ENCODE results near the gene ADGRG6.
"Not testable (repeated sequence)": the region's sequence is repeated elsewhere in the genome, so short reads cannot be mapped to it uniquely, and the experiment has no call there.

The ADGRG6 gene

DNA sequence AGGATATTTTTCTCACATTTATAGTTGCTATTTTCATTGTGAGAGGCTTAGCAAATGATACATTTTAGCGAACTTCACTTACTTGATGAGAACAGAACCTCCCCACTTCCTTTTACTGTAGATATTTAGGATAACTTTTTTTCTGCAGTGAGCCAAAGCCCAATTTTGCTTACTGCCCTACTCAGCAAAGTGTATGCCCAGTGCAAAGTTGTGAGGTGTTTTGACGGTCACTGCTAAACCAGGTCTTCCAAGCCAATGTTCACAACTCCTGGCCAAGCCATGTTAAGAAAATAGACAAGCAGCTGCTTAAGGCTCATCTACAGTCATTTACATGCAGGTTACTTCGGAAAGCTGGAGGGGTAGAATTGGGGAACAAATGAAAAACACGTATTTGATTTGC is 144.8 kb downstream of the ADGRG6 start:
- no peak for DNase-seq (ENCODE audit: low spot score)

DNA sequence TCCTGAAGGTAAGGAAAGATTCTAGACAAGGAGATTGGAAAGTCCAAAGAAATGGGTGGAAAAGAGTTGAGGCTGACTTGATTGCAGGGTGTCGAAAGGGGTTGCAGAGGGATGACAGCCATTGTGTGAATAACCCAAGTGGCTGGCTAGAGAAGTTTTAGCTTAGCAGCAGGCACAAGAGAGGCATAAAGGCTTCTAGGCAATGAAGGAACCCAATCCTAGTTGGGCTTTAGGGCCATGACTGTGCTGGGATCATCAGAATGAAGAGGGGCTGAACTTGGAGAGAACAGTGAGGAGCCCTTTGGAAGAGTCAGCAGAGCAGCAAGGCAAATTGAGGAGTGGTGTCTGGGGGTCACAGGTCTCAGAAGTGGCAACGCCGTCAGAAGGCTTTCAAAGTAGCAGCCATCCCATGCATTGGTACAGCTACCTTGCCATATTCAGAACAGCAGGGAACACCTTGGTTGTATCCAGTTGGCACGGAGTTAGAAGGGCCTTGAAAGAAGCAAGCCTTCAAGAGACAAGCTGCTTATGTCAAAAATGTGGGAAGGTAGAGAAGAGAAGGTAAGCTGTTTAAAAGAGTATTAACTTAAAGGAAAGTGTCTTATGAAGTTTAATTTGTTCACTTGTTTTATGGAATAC is 146.4 kb downstream of the ADGRG6 start:
- no peak for DNase-seq (ENCODE audit: low spot score)

DNA sequence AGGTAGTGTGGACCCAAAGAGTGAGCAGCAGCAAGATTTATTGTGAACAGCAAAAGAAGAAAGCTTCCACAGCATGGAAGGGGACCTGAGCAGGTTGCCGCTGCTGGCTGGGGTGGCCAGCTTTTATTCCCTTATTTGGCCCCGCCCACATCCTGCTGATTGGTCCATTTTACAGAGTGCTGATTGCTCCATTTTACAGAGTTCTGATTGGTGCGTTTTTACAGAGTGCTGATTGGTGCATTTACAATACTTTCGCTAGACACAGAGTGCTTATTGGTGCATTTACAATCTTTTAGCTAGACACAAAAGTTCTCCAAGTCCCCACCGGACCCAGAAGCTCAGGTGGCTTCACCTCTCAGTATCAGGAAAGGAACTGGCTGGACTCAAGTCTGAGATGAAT is 149.0 kb downstream of the ADGRG6 start:
- not testable (repeated sequence) for DNase-seq (ENCODE audit: low spot score)

DNA sequence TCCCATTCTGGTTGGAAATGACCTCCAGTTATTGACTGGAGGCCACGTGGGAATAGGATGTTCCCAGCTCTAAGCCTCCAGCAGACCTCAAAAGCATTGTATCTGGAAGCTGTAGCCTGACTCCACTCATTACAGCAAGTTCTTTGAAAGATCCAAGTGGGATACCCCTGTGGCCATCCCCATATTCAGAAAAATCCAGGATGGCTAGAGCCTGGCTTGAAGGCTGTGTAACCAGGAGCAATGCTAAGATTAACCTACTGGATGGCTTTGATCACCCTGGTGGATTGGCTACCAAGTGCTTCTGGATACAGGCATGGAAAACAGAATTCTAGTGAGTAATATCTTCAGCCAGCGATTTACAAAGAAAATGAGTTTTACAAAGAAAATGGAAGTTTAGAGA is 151.2 kb downstream of the ADGRG6 start:
- no peak for DNase-seq (ENCODE audit: low spot score)

DNA sequence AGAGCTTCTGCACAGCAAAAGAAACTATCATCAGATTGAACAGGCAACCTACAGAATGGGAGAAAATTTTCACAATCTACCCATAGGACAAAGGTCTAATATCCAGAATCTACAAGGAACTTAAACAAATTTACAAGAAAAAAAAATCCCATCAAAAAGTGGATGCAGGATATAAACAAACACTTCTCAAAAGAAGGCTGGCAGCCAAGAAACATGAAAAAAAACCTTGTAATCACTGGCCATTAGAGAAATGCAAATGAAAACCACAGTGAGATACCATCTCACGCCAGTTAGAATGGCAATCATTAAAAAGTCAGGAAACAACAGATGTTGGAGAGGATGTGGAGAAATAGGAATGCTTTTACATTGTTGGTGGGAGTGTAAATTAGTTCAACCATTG is 152.4 kb downstream of the ADGRG6 start:
- not testable (repeated sequence) for DNase-seq (ENCODE audit: low spot score)

DNA sequence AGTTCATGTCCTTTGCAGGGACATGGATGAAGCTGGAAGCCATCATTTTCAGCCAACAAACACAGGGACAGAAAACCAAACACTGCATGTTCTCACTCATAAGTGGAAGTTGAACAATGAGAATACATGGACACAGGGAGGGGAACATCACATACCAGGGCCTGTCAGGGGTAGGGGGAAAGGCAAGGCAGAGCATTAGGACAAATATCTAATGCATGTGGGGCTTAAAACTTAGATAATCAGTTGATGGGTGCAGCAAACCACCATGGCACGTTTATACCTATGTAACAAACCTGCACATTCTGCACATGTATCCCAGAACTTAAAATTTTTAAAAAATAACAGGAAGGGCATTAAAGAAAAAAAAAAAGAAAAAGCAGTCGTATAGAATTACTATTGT is 153.0 kb downstream of the ADGRG6 start:
- not testable (repeated sequence) for DNase-seq (ENCODE audit: low spot score)

DNA sequence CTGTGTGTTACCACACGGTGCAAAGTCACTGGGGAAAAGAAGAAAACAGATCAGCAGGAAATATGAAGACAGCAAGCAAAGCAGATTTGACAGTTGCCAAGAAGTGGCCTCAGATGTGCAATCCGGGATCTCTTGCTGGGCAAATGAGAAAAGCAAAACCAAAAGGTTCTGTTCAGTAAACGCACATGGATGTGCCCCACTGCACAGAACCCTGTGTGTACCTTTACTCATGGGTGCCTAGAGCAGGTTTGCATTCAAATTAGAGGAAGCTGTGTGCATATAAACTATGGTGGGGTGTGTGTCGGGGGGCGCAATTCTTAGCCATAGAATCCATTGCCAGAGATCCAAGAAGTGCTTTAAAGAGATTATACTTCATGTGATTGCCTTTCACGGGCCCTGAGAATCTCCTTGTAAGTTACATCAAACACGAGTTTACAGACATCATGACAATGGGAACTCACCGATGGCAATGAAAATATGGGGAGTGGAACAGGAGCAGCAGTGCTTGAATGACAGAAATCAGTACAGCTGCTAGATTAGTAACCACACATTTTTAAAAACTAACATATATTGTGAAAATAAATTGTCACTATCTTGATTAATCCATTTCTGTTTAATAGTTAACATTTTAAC is 154.3 kb downstream of the ADGRG6 start:
- DNase-seq (ENCODE audit: low spot score): no peak

DNA sequence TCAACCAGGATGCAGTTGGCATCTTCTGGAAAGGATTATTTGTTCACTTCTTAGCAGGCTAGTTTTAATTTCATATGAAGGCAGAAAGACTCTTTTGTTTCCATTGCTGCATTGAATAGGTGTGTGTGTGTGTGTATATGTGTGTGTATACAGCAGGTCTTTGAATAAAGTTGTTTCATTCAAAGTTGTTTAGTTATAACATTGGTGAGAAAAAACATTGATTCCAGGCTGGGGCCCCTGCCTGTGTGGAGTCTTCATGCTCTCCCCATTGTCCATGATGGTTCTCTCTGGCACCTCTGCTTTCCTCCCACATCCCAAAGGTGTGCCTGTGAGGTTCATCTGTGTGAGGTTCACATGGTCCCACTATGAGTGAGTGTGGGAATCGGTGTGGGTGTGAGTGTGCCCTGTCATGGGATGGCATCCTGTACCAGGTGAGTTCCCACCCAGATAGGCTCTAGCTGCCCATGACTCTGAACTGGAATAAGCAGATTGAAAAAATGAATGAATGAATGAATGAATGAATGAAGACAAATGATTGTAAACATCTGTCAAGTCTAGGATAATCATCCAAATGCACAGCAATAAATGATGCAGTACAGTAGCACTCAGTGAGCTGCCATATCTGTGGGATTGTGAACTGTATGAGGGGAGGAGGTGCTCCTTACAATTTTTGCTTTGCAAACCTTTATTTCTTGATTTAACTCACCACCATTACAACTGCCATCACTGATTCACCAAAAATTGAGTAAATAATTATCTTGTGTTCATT is 156.0 kb downstream of the ADGRG6 start:
- DNase-seq (ENCODE audit: low spot score): no peak

DNA sequence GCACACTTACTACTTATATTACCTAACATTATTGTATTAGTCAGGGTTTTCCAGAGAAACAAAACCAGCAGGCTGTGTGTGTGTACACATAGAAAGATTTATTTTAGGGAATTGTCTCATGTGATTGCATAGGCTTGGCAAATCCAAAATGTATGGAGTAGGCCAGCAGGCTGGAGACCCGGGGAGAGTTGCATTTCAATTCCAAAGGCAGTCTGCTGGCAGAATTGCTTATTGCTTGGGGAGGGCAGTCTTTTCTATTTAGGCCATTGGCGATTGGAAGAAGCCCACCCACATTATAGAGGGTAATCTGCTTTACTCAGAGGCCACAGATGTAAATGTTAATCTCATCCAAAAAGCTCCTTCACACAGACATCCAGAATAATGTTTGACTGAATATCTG is 157.0 kb downstream of the ADGRG6 start:
- DNase-seq (ENCODE audit: low spot score): no peak

DNA sequence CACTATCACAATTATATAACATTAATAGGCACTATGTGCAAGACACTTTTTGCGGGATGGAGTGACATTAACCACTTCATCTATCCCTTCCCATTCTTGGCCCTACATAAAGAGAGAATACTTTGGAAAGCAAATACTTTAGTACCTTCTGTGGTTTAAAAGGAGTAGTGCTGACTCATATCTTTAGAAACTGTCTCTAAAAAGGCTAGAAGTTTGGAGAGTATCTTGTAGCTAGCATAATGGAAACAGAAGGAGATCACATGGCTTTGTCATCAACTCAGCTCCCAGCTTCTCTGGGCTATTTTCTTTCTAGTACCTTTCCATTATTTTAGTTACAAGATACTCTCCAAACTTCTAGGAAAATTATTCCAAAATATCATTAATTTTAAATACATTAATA is 157.5 kb downstream of the ADGRG6 start:
- peak; percentile 12 for DNase-seq (ENCODE audit: low spot score)

DNA sequence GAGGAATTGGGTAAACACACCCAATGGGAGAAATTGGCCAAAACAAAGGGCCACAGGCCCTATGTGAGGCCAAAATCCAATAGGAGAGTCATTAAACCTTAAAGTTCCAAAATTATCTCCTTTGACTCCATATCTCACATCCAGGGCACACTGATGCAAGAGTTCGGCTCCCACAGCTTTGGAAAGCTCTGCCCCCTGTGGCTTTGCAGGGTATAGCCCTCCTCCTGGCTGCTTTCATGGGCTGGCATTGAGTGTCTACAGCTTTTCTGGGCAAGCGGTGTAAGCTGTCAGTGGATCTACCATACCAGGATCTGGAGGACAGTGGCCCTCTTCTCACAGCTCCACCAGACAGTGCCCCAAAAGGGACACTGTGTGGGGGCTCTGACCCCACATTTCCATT is 160.5 kb downstream of the ADGRG6 start:
- DNase-seq (ENCODE audit: low spot score): no peak

DNA sequence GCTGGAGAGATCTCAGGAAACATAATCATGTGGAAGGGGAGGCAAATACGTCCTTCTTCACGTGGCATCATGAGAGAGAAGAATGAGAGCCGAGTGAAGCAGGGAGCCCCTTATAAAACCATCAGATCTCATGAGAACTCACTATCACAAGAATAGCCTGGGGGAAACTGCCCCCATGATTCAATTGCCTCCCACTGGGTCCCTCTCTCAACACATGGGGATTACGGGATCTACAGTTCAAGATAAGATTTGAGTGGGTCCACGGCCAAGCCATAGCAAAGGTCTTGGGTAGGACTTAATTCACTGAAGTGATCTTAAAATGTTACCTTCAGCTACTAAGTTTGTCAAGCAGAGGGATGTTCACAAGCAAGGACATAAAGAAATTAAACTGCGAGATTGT is 162.2 kb downstream of the ADGRG6 start:
- DNase-seq (ENCODE audit: low spot score): no peak

DNA sequence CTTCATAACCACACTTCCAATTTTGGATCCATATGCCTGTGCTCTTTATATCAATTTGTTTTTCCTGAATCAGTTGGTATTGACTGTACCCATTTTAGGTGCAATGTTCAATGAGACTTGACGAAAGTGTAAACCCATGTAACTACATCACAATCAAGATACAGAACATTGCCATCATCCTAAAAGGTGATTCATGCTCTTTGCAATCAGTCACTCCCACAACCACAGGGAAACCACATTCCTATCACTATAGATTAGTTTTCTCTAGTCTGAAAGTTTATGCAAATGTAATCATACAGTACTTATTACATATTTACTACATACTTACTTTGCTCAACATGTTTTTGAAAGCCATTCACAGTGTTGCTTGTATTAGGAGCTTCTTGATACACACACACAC is 167.4 kb downstream of the ADGRG6 start:
- DNase-seq (ENCODE audit: low spot score): no peak

DNA sequence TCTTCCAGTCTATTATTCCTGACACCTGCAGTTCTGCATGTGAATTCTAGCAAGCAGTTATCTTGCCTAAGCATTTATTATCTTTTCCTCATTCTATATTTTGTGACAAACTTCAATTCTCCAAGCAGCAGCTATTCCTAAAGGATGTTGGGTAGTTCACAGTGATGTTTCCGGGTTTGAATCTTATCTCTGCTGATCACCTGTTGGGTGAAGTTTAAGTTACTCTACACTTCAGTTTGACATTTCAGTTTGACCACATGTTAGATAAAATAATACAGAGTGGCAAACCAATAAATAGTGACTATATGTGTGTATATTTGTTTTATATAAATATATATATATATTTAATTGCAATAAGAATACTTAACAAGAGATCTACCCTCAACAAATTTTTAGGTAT is 168.6 kb downstream of the ADGRG6 start:
- no peak for DNase-seq (ENCODE audit: low spot score)

DNA sequence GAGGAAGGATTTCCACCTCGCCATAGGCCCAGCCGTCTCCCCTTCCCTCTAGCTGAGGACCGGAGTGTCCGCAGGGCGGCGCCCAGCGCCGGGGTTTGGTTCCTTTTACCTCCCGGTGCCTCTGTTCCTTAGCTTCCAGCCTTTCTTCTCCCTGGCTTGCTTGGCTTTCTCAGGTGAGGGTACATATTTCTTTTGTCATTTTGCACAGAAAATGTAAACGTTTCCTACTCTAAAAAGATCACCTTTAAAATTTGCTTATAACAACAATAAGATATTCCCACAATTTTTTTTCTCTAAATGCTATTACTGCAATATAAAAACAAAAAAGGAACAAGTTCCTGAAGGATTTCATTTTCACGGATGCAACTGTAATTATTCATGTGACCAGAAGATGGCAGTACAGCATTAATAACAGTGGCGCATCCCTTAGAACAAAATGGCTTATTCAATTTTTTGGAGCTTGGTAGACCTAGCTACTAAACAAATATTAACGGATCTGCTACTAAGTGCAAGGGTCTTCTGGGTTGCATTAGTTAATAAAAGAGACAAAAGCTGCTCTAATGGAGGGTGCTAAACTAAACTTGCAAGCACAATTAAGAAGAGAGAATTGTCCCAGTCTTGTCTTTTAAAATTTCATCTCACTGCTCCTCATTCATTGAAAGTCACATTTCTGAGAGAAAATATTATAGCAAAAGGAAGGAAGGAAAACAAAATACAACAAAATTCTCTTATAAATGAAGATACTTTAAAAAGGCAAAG is 172.9 kb downstream of the ADGRG6 start:
- DNase-seq (ENCODE audit: low spot score): peak; percentile 38

DNA sequence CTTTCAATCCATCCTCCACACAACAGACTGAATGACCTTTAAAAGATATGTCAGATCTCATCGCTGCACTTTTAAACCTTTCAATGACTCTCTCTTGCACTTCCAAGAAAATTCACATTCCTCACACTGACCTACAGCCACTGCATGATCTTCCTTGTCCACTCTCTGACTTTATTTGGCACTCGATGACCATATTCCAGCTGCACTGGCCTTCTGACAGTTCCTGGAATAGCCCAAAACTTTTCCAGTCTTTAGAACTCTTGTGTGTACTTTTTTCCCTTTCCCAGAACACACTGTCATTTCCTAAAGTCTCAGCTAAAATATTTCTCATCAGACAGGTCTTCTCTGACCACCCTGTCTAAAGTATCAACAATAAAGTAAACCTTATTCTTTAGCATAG is 174.6 kb downstream of the ADGRG6 start:
- DNase-seq (ENCODE audit: low spot score): no peak

DNA sequence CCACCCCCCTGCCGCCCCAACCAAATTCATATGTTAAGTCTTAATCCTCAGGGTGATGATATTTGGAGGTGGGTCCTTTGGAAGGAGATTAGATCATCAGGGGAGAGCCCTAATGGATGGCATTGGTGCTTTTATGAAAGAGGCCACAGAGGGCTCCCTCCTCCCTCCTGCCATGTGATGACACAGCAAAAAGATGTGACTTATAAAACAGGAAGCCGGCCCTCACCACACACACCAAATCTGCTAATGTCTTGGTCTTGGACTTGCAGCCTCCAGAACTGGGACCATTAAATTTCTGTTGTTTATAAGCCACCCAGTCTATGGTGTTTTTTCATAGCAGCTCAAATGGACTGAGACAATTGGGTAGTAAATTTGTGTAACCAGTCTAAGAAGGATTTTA is 176.3 kb downstream of the ADGRG6 start:
- DNase-seq (ENCODE audit: low spot score): peak; percentile 20

DNA sequence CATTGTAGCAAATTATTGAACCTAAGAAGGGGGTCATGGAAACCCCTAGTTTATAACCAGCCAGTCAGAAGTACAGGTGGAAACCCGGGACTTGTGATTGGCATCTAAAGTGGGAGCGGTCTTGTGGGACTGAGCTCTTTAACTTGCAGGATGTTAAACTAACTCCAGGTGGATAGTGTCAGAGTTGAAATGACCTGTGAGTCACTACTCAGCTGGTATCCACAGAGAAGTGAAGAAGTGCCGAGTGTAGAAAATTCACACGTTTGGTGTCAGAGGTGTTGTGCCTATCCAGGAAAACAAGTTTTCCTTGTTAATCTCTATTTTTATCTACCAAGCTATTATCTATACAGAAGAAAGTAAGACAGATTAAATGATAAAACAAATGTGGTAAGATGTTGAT is 179.7 kb downstream of the ADGRG6 start:
- DNase-seq (ENCODE audit: low spot score): no peak

DNA sequence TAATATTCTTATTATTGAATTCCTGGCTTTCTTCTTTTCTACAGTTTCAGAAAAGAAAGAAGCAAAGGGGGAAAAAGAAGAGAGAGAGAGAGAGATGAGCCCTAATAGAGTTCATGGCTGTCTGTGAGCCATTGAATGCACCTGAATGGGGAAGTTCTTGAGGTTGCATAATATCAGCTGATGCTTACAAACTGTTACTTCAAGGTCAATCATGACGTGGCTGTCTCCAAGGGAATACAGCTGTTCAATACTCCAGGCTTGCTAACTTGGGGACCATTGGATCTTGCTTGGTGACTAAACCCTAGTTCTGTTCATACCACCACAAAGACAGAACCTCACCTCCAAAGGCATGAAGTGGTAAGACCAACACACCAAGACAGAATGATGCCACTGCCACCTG is 180.4 kb downstream of the ADGRG6 start:
- no peak for DNase-seq (ENCODE audit: low spot score)

DNA sequence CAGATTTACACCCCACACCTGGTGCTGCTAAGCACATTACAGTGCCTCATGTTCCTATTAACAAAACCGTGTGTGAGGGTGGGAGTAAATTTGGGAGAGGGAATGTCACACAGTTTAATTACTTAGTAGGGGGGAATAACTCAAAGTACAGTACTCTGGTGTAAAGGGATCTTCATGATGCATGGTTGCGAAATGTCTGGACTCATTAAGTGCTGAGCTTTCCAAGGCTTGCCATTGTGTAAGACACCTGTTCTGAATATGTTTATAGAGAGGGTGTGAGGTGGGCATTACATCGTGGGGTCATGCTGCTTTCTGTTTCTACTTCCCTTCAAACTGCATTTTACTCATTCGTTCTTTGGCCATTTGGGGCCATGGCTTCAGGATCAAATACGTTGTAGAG is 181.2 kb downstream of the ADGRG6 start:
- no peak for DNase-seq (ENCODE audit: low spot score)

DNA sequence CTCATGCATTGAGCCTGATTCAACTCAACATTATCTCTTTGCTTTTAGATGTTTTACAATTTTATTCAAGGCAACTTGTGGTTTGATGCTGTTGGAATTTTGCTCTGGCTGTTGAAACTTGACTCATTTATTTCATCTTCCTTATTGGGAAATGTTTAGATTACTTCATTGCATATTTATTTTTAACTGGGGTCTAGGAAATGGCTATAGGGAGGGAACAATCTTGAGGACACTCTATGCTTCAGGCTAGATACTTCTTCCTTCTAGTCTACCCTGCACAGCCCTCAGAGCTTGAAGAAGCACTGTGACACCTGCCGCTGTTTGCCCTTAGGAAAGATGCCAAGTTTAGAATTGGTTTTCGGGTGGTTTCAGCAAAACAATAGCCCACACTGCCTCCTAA is 183.4 kb downstream of the ADGRG6 start:
- DNase-seq (ENCODE audit: low spot score): no peak

DNA sequence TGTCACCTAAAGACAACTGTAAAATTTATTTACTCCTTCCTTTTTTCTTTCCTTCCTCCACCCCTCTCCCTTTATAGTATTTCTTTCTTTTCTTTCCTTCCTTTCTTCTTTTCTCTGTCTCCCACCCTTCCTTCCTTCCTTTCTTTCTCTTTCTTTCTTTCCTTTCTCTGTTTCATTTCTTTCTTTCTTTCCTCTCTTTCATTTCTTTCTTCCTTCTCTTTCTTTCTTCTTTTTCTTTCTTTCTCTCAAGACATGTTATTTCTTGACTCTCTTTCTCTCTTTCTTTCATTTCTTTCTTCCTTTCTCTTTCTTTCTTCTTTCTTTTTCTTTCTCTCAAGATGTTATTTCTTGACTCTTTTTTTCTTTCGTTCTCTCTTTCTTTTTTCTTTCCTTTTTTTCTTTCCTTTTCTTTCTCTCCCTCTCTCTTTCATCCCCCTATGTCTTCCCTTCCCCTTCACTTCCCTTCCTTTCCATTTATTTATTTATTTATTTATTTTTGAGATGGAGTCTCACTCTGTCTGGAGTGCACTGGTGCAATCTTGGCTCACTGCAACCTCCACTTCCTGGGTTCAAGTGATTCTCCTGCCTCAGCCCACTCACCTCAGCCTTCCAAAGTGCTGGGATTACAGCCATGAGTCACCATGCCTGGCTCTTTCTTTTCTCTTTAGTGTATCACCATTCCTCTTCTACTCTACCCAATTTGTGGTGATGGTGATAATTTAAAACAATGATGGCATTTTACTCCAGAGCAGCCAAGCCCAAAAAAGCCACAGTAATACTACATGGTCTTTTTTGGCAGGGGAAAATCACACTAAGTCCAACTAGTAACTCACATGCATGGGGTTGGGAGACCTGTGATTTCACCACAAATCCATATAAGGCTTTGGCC is 188.2 kb downstream of the ADGRG6 start:
- no peak for DNase-seq (ENCODE audit: low spot score)
